Activated T-cell treated with anti-CD3 and anti-CD28 coated beads, Interleukin-2, amount 50 U/mL, for 24 hours (primary cell): ENCODE results near the gene ZNF446.
"Not testable (repeated sequence)": the region's sequence is repeated elsewhere in the genome, so short reads cannot be mapped to it uniquely, and the experiment has no call there.

Source experiments
- DNase-seq: peaks from one replicate; pipeline ENCODE4 v3.0.0-alpha.2; 2020
- H3K27ac Mint-ChIP-seq: 2 replicates; pipeline ENCODE4 v1.8.0; 2020; ENCODE audit warnings: mild to moderate bottlenecking, mixed read lengths
- H3K27me3 Mint-ChIP-seq: 2 replicates; pipeline ENCODE4 v1.8.0; 2020; ENCODE audit warnings: mixed read lengths
- H3K36me3 Mint-ChIP-seq: 2 replicates; pipeline ENCODE4 v1.8.0; 2020; ENCODE audit warnings: low read depth, mixed read lengths
- H3K4me1 Mint-ChIP-seq: 2 replicates; pipeline ENCODE4 v1.8.0; 2020; ENCODE audit warnings: low read depth, mixed read lengths
- H3K4me3 Mint-ChIP-seq: 2 replicates; pipeline ENCODE4 v1.8.0; 2020; ENCODE audit warnings: mild to moderate bottlenecking, moderate library complexity, mixed read lengths
- H3K9me3 Mint-ChIP-seq: 2 replicates; pipeline ENCODE4 v1.8.0; 2020; ENCODE audit warnings: mixed read lengths

Gene ZNF446

GRCh38 chr19:58475714-58476497 lies at the start of gene ZNF446:
ZNF446 (plus strand) TSS chr19:58476352; CDS start chr19:58477219, 867 bp downstream.
- H3K27ac Mint-ChIP-seq: peak within 1 kb of the TSS; percentile 99
- peaks cover 28% of the 10 kb centered on the region for H3K4me1 Mint-ChIP-seq
- DNase-seq: peak; percentile 96
- peaks cover 43% of the 10 kb centered on the region for H3K36me3 Mint-ChIP-seq
- H3K9me3 Mint-ChIP-seq: no peaks in the 10 kb centered on the region
- no peaks in the 10 kb centered on the region for H3K27me3 Mint-ChIP-seq
- peak within 1 kb of the TSS; percentile 88 for H3K4me3 Mint-ChIP-seq

GRCh38 chr19:58428617-58429016 lies 47.5 kb upstream of the ZNF446 start:
- Mint-ChIP-seq H3K4me3 (no peak overlapping the region), H3K9me3 (peaks cover 44% of the 10 kb centered on the region), H3K36me3 (peaks cover 76% of the 10 kb centered on the region), H3K27ac (no peak overlapping the region), H3K4me1 (no peaks in the 10 kb centered on the region), H3K27me3 (no peaks in the 10 kb centered on the region)
- no peak for DNase-seq

DNA sequence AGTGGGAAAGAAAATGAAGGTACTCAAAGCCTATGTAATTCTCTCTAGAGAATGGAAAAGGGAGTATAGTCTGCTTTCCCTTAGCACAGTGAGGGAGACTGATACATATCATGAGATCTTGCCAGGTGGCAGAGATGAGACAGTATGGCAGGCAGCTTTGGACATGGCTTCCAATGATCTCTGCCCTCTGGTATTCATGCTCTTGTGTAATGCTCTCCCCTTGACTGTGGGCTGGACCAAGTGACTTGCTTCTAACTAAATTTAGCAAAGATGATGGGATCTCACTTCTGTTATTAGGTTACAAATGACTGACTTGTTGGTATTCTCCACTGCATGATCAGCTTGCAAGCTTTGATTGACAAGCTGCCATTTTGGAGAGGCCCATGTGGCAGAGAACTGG lies 46.4 kb upstream of the ZNF446 start:
- no peak for DNase-seq
- Mint-ChIP-seq H3K27ac (no peak overlapping the region), H3K9me3 (peaks cover 53% of the 10 kb centered on the region), H3K27me3 (no peaks in the 10 kb centered on the region), H3K4me1 (no peaks in the 10 kb centered on the region), H3K36me3 (peaks cover 84% of the 10 kb centered on the region), H3K4me3 (no peak overlapping the region)

- peaks cover 98% of the 10 kb centered on the region for H3K36me3 Mint-ChIP-seq
- H3K4me1 Mint-ChIP-seq: peaks cover 9% of the 10 kb centered on the region
- H3K27ac Mint-ChIP-seq: no peak overlapping the region
- no peaks in the 10 kb centered on the region for H3K27me3 Mint-ChIP-seq
- no peak overlapping the region for H3K4me3 Mint-ChIP-seq
- DNase-seq: no peak
- peaks cover 77% of the 10 kb centered on the region for H3K9me3 Mint-ChIP-seq
Observed at GRCh38 chr19:58434217-58434616, 41.9 kb upstream of the ZNF446 start.

DNA sequence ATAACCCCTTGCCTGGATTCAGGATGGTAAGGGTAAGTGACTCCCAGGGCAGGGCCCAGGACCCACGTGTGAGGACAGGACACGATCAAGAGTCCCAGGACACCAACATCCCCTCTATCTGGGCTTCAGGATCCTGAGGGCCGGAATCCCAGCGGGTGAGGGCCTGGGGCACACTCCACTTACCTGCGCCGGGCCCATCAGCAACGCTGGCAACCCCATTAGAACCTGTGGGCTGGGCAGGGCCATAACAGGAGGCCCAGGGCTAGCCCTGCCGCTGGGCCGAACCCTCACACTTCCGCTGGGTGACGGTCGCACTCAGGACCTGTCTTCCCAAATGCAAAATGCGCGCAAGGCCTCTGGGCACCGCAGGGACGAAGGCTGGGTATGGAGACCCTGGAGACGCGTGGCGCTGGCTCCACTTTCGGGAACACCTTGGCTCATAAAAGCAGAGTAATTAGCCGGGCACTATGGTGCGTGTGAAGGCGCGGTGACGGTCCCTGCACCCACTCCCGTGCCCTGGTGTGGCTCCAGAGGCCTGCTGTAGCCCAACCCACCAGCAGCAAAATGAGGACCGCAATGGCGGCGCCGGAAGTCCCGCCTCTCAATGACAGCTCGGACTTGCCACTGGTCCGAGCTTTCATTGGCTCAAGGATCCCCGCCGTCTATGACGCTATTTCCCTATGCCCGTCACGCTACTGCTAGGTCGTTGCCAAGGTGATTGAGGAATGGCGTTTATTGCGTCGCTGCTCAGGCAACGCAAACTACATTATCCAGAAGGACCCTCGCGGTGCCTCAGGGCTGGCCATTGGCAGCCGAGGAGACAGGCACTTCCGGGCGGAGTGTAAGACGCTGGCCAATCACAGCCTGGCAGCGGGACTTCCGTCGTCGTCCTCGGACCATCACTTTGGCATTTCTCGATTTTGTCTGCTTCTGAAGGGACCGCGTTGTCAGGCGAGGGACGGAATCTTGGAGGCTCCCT lies 36.3 kb upstream of the ZNF446 start, which contains the start of gene ZNF132:
Gene ZNF132, minus strand, starts transcription at position 578 of the 979 bp plus-strand sequence. Its CDS starts 332 bp downstream, at position 246.
- peak; percentile 93 for DNase-seq
- H3K27me3 Mint-ChIP-seq: no peaks in the 10 kb centered on the region
- H3K36me3 Mint-ChIP-seq: peaks cover 54% of the 10 kb centered on the region
- H3K4me1 Mint-ChIP-seq: peaks cover 30% of the 10 kb centered on the region
- peaks cover 50% of the 10 kb centered on the region for H3K9me3 Mint-ChIP-seq
- peak within 1 kb of the TSS; percentile 96 for H3K27ac Mint-ChIP-seq
- peak within 1 kb of the TSS; percentile 87 for H3K4me3 Mint-ChIP-seq

- Mint-ChIP-seq H3K4me3 (peak overlapping the region; percentile 87), H3K9me3 (peaks cover 43% of the 10 kb centered on the region), H3K27me3 (no peaks in the 10 kb centered on the region), H3K27ac (peak overlapping the region; percentile 96), H3K4me1 (peaks cover 30% of the 10 kb centered on the region), H3K36me3 (peaks cover 47% of the 10 kb centered on the region)
- DNase-seq: no peak
Observed at GRCh38 chr19:58440556-58440955, 35.6 kb upstream of the ZNF446 start.

GRCh38 chr19:58442986-58443385 lies 33.2 kb upstream of the ZNF446 start:
- Mint-ChIP-seq H3K4me1 (peaks cover 29% of the 10 kb centered on the region), H3K9me3 (peaks cover 35% of the 10 kb centered on the region), H3K36me3 (peaks cover 23% of the 10 kb centered on the region), H3K27me3 (peaks cover 17% of the 10 kb centered on the region)
- H3K4me3 Mint-ChIP-seq, DNase-seq, H3K27ac Mint-ChIP-seq: not testable (repeated sequence)

GRCh38 chr19:58448860-58449259 lies 27.3 kb upstream of the ZNF446 start:
- H3K4me3 Mint-ChIP-seq, DNase-seq, H3K27ac Mint-ChIP-seq: not testable (repeated sequence)
- Mint-ChIP-seq H3K9me3 (peaks cover 26% of the 10 kb centered on the region), H3K4me1 (peaks cover 31% of the 10 kb centered on the region), H3K36me3 (peaks cover 11% of the 10 kb centered on the region), H3K27me3 (peaks cover 38% of the 10 kb centered on the region)

DNA sequence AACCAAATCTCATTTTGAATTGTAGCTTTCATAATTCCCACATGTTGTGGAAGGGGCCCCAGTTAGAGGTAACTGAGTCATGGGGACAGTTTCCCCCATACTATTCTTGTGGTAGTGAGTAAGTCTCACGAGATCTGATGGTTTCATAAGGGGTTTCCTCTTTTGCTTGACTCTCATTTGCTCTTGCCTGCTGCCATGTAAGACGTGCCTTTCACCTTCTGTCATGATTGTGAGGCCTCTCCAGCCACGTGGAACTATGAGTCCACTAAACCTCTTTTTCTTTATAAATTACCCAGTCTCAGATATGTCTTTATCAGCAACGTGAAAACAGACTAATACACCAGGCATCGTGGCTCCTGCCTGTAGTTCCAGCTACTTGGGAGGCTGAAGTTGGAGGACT lies 26.2 kb upstream of the ZNF446 start:
- Mint-ChIP-seq H3K4me1 (peaks cover 31% of the 10 kb centered on the region), H3K9me3 (peaks cover 24% of the 10 kb centered on the region), H3K36me3 (peaks cover 22% of the 10 kb centered on the region), H3K27me3 (peaks cover 38% of the 10 kb centered on the region)
- H3K27ac Mint-ChIP-seq, H3K4me3 Mint-ChIP-seq, DNase-seq: not testable (repeated sequence)

DNA sequence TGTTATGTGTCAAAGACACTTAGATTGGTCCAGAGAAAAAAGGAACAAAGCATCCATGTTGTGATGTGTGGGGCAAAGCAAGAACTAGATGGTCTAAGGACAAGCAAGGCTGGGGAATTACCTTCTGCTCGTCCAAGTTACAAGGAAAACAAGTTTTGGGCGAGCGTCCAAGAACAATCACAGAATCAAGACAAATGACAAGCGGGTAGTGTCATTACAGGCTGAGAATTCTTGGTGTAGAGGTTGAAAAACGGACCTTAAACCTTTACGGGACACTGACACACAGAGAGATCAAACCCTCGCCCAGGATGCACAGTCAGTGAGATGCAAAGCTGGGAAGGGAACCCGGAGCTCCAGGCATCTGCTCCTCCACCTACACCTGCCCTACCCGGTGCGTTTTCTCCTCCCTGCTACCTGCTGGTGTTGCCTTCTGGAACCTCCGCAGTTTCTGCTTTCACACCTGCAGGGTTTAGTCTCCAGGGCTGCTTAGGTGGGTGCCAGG lies 25.2 kb upstream of the ZNF446 start:
- peaks cover 31% of the 10 kb centered on the region for H3K4me1 Mint-ChIP-seq
- peak overlapping the region; percentile 69 for H3K27ac Mint-ChIP-seq
- peaks cover 24% of the 10 kb centered on the region for H3K9me3 Mint-ChIP-seq
- peaks cover 38% of the 10 kb centered on the region for H3K27me3 Mint-ChIP-seq
- H3K4me3 Mint-ChIP-seq: peak overlapping the region; percentile 84
- H3K36me3 Mint-ChIP-seq: peaks cover 28% of the 10 kb centered on the region
- DNase-seq: no peak

DNA sequence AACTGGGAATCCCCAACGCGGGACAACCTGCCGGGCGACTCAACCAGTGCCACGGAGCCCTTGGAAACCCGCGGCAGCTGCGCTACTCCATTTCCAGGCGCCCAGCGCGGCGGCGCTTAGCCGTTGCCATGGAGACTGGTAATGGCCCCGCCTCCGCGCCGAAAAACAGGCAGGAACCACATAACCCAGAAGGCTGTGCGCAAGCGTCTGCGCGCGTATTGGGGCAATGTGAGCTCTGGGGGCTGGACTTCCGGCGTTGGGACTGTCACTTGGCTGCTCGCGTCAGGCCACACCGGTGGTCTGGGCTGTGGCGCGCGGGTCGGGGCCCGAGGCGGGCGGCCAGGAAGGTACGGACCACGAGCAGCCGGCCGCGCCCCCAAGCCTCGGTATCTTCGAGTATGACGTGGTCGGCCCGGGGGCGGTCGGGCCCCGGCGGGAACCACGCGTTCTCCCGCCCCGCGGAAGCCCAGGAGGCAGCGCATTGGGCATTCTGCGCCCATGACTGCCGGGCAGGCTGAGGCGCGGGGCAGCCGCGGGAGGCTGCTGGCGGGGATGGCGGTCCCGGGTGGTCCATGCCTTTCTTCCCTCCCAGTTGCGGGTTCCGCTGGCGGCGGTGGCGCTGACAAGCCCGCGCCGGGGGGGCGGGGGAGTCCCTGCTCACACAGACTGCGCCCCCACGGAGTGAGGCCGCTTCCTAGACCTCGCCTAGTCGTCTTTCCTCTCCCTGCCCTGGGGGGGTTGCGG lies 24.6 kb upstream of the ZNF446 start, which contains the start of gene ZNF324B:
Gene ZNF324B, plus strand, starts transcription at position 265 of the 744 bp plus-strand sequence. CDS start 2,080 bp downstream, outside the sequence.
- H3K4me3 Mint-ChIP-seq: peak within 1 kb of the TSS; percentile 84
- peaks cover 24% of the 10 kb centered on the region for H3K9me3 Mint-ChIP-seq
- DNase-seq: peak; percentile 97
- peaks cover 34% of the 10 kb centered on the region for H3K36me3 Mint-ChIP-seq
- H3K27ac Mint-ChIP-seq: peak within 1 kb of the TSS; percentile 69
- H3K27me3 Mint-ChIP-seq: peaks cover 35% of the 10 kb centered on the region
- H3K4me1 Mint-ChIP-seq: peaks cover 31% of the 10 kb centered on the region

GRCh38 chr19:58453743-58454142 lies 22.4 kb upstream of the ZNF446 start:
- Mint-ChIP-seq H3K27me3 (peaks cover 17% of the 10 kb centered on the region), H3K27ac (no peak overlapping the region), H3K4me3 (no peak overlapping the region), H3K36me3 (peaks cover 52% of the 10 kb centered on the region), H3K4me1 (peaks cover 31% of the 10 kb centered on the region), H3K9me3 (peaks cover 16% of the 10 kb centered on the region)
- DNase-seq: no peak

DNA sequence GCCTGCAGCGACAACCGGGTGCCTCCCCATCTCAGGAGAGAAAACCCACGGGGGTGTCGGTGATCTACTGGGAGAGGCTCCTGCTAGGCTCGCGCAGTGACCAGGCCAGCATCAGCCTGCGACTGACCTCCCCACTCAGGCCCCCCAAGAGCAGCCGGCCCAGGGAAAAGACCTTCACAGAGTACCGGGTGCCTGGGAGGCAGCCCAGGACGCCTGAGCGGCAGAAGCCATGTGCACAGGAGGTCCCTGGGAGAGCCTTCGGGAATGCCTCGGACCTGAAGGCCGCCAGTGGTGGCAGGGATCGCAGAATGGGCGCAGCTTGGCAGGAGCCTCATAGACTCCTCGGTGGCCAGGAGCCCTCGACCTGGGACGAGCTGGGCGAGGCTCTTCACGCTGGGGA lies 20.8 kb upstream of the ZNF446 start:
- Mint-ChIP-seq H3K36me3 (peaks cover 55% of the 10 kb centered on the region), H3K27me3 (peaks cover 8% of the 10 kb centered on the region), H3K9me3 (peaks cover 7% of the 10 kb centered on the region), H3K4me3 (no peak overlapping the region), H3K27ac (no peak overlapping the region), H3K4me1 (peaks cover 27% of the 10 kb centered on the region)
- DNase-seq: no peak

DNA sequence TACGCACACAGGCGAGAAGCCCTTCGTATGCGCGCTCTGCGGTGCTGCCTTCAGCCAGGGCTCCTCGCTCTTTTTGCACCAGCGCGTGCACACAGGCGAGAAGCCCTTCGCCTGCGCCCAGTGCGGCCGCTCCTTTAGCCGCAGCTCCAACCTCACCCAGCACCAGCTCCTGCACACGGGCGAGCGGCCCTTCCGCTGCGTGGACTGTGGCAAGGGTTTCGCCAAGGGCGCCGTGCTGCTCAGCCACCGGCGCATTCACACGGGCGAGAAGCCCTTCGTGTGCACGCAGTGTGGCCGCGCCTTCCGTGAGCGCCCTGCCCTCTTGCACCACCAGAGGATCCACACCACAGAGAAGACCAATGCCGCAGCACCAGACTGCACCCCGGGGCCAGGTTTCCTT lies 20.0 kb upstream of the ZNF446 start:
- peaks cover 56% of the 10 kb centered on the region for H3K36me3 Mint-ChIP-seq
- peaks cover 20% of the 10 kb centered on the region for H3K4me1 Mint-ChIP-seq
- H3K27ac Mint-ChIP-seq: no peak overlapping the region
- peaks cover 2% of the 10 kb centered on the region for H3K9me3 Mint-ChIP-seq
- no peak for DNase-seq
- H3K4me3 Mint-ChIP-seq: no peak overlapping the region
- H3K27me3 Mint-ChIP-seq: peaks cover 2% of the 10 kb centered on the region
